Measurements from ENCODE around the gene RAPGEF5.

The RAPGEF5 gene

DNA sequence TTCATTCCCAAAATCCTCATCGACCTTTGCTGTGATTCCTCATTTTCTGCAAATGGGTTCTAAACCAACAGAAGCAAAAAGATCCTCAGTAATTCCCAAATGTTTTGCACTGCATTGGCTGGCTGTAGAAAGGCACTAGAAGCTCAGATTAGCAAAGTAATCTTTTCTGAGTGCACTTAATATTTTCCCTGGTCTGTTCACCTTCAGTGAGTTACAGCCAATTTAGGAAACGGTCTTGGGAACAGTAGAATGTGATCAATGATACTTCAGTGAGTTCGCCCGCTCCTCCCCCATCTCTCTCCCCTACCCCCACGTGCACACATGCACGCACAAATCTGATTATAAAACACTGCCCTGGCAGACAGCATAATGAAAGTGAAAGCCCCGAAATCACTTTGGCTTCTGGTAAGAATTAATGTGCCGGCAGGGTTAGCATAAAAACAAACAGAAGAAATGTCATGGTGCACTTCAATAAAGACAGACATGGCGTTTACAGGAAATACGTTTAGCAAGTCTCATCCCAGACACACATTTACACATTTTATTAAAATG, 209.9 kb downstream of the RAPGEF5 start:
- Histone ChIP-seq H3K4me3 (replicated peaks; ENCODE audit: insufficient read depth, low read length) (no peak overlapping the region), H3K27me3 (ENCODE audit: insufficient read depth, poor library complexity, severe bottlenecking) (no peaks in the 10 kb centered on the region), H3K27ac (replicated peaks) (no peak overlapping the region)
- no peak for TF ChIP-seq SPI1 (IDR thresholded peaks at IDR 0.05; ENCODE audit: borderline replicate concordance, low read depth)
- TF ChIP-seq, protein P1, sequence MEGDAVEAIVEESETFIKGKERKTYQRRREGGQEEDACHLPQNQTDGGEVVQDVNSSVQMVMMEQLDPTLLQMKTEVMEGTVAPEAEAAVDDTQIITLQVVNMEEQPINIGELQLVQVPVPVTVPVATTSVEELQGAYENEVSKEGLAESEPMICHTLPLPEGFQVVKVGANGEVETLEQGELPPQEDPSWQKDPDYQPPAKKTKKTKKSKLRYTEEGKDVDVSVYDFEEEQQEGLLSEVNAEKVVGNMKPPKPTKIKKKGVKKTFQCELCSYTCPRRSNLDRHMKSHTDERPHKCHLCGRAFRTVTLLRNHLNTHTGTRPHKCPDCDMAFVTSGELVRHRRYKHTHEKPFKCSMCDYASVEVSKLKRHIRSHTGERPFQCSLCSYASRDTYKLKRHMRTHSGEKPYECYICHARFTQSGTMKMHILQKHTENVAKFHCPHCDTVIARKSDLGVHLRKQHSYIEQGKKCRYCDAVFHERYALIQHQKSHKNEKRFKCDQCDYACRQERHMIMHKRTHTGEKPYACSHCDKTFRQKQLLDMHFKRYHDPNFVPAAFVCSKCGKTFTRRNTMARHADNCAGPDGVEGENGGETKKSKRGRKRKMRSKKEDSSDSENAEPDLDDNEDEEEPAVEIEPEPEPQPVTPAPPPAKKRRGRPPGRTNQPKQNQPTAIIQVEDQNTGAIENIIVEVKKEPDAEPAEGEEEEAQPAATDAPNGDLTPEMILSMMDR (IDR thresholded peaks at IDR 0.05; ENCODE audit: insufficient read depth, low read length), result no peak
- no peak for DNase-seq (ENCODE audit: low read depth in 1 of 2, low spot score in 1 of 2)

DNA sequence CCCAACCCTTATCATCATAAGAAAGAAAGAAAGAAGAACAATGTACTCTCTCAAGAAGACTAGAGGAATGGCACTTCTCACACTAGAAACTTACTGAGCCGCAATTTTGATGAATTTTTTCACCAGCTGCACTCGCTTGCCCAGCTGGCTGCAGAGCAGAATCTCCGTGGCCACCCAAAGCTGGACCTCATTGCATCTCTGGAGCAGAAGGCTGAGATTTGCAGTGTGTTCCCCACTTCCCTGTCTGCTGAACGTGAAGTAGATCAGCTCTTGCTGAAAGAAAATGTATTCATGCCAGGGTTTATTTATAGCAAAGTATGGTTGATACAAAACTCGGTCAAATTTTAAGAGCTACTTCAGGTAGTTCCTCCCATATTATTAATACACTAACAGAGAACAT, 212.0 kb downstream of the RAPGEF5 start:
- TF ChIP-seq SPI1 (IDR thresholded peaks at IDR 0.05; ENCODE audit: borderline replicate concordance, low read depth) (no peak), GABPA (IDR thresholded peaks at IDR 0.05; ENCODE audit: low read depth) (no peak), POLR2AphosphoS5 (IDR thresholded peaks at IDR 0.05; ENCODE audit: low read depth) (no peak)
- TF ChIP-seq, protein P1 (IDR thresholded peaks at IDR 0.05; ENCODE audit: insufficient read depth, low read length), result no peak
- TF ChIP-seq, protein P2, sequence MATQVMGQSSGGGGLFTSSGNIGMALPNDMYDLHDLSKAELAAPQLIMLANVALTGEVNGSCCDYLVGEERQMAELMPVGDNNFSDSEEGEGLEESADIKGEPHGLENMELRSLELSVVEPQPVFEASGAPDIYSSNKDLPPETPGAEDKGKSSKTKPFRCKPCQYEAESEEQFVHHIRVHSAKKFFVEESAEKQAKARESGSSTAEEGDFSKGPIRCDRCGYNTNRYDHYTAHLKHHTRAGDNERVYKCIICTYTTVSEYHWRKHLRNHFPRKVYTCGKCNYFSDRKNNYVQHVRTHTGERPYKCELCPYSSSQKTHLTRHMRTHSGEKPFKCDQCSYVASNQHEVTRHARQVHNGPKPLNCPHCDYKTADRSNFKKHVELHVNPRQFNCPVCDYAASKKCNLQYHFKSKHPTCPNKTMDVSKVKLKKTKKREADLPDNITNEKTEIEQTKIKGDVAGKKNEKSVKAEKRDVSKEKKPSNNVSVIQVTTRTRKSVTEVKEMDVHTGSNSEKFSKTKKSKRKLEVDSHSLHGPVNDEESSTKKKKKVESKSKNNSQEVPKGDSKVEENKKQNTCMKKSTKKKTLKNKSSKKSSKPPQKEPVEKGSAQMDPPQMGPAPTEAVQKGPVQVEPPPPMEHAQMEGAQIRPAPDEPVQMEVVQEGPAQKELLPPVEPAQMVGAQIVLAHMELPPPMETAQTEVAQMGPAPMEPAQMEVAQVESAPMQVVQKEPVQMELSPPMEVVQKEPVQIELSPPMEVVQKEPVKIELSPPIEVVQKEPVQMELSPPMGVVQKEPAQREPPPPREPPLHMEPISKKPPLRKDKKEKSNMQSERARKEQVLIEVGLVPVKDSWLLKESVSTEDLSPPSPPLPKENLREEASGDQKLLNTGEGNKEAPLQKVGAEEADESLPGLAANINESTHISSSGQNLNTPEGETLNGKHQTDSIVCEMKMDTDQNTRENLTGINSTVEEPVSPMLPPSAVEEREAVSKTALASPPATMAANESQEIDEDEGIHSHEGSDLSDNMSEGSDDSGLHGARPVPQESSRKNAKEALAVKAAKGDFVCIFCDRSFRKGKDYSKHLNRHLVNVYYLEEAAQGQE (IDR thresholded peaks at IDR 0.05; ENCODE audit: insufficient replicate concordance, low read depth), result no peak
- Histone ChIP-seq H3K27me3 (ENCODE audit: insufficient read depth, poor library complexity, severe bottlenecking) (no peaks in the 10 kb centered on the region), H3K27ac (replicated peaks) (no peak overlapping the region), H3K4me3 (replicated peaks; ENCODE audit: insufficient read depth, low read length) (no peak overlapping the region)
- no peak for DNase-seq (ENCODE audit: low read depth in 1 of 2, low spot score in 1 of 2)

DNA sequence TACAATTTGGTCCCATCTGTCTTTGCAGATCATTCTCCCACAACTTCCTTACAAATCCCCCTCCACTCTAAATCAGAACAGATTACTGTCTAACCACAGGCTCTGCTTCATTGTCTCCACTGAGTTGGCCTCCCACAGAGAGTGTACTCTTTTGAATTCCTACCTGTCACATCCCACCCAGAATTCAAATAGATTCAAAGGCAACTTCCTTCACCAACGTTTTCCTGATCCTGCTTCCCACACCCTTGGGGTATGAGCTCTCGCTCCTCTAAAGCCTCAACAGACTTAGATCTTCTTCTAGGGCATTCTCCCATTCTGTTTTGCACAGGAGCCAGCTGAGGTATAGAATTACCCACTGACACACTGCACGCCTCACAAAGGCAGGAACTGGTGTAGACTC, 213.5 kb downstream of the RAPGEF5 start:
- no peak for DNase-seq (ENCODE audit: low read depth in 1 of 2, low spot score in 1 of 2)
- no peaks in the 10 kb centered on the region for H3K27me3 ChIP-seq (ENCODE audit: insufficient read depth, poor library complexity, severe bottlenecking)
- TF ChIP-seq POLR2AphosphoS5 (IDR thresholded peaks at IDR 0.05; ENCODE audit: low read depth), result no peak
- TF ChIP-seq SPI1 (IDR thresholded peaks at IDR 0.05; ENCODE audit: borderline replicate concordance, low read depth), result no peak
- TF ChIP-seq, protein P1 (IDR thresholded peaks at IDR 0.05; ENCODE audit: insufficient read depth, low read length), result no peak
- no peak for TF ChIP-seq GABPA (IDR thresholded peaks at IDR 0.05; ENCODE audit: low read depth)
- TF ChIP-seq, protein P2 (IDR thresholded peaks at IDR 0.05; ENCODE audit: insufficient replicate concordance, low read depth), result no peak
- H3K4me3 ChIP-seq (replicated peaks; ENCODE audit: insufficient read depth, low read length), result no peak overlapping the region
- no peak overlapping the region for H3K27ac ChIP-seq (replicated peaks)

DNA sequence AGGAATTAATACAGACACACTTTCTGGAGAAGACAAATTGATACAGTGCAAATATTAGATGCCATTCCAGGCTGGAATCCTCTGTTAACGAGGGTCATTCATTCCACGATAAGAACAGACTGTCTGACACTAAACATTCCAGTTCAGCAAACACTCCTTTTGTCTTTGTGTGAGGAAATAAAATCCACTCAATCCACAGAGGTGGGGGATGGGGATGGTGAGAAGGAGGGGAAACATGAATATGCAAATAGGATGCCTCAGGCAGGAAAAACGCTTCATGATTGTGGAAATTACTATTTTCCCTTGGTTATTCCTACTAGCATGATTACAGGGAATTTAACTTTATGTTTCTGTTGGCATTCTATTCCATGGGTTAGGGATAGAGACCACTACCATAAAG, 214.4 kb downstream of the RAPGEF5 start:
- H3K27ac ChIP-seq (replicated peaks), result no peak overlapping the region
- no peaks in the 10 kb centered on the region for H3K27me3 ChIP-seq (ENCODE audit: insufficient read depth, poor library complexity, severe bottlenecking)
- H3K4me3 ChIP-seq (replicated peaks; ENCODE audit: insufficient read depth, low read length), result no peak overlapping the region
- TF ChIP-seq SPI1 (IDR thresholded peaks at IDR 0.05; ENCODE audit: borderline replicate concordance, low read depth) (no peak), POLR2AphosphoS5 (IDR thresholded peaks at IDR 0.05; ENCODE audit: low read depth) (no peak), GABPA (IDR thresholded peaks at IDR 0.05; ENCODE audit: low read depth) (no peak)
- TF ChIP-seq, protein P2 (IDR thresholded peaks at IDR 0.05; ENCODE audit: insufficient replicate concordance, low read depth), result no peak
- TF ChIP-seq, protein P1 (IDR thresholded peaks at IDR 0.05; ENCODE audit: insufficient read depth, low read length), result no peak
- DNase-seq (ENCODE audit: low read depth in 1 of 2, low spot score in 1 of 2), result no peak

All from HL-60 (cell line).